C4-2B (cell line): ENCODE data around the gene SIM1.

Source experiments
- CTCF ChIP-seq: fragments of 450-650 bp; conservative IDR thresholded peaks from 2 replicates; pipeline ENCODE4 v1.5.1; 2017; ENCODE audit warnings: mild to moderate bottlenecking
- ZFX ChIP-seq: fragments of 450-650 bp; IDR thresholded peaks from 2 replicates; pipeline ENCODE4 v1.6.1; 2017

GRCh38 chr6:100485268-100485667 is 20.5 kb upstream of the SIM1 start:
- TF ChIP-seq CTCF (no peak), ZFX (no peak)
